ENCODE measurements around the gene MREG.
"Not testable (repeated sequence)": the region's sequence is repeated elsewhere in the genome, so short reads cannot be mapped to it uniquely, and the experiment has no call there.

The MREG gene

GRCh38 chr2:215940645-215941184 lies 72.6 kb downstream of the MREG start:
- H3K4me1 Mint-ChIP-seq (ENCODE audit: low read depth): no peaks in the 10 kb centered on the region
- no peaks in the 10 kb centered on the region for H3K9me3 Mint-ChIP-seq
- H3K36me3 Mint-ChIP-seq (ENCODE audit: low read depth): peaks cover 26% of the 10 kb centered on the region
- no peak overlapping the region for H3K4me3 Mint-ChIP-seq
- no peaks in the 10 kb centered on the region for H3K27me3 Mint-ChIP-seq
- H3K27ac Mint-ChIP-seq: no peak overlapping the region

- H3K36me3 Mint-ChIP-seq (ENCODE audit: low read depth): peaks cover 8% of the 10 kb centered on the region
Measured at GRCh38 chr2:215937190-215937589, 76.2 kb downstream of the MREG start.

GRCh38 chr2:215933151-215933550 lies 80.2 kb downstream of the MREG start:
- H3K4me1 Mint-ChIP-seq (ENCODE audit: low read depth): peaks cover 9% of the 10 kb centered on the region
- no peaks in the 10 kb centered on the region for H3K36me3 Mint-ChIP-seq (ENCODE audit: low read depth)
- no peaks in the 10 kb centered on the region for H3K9me3 Mint-ChIP-seq
- H3K27me3 Mint-ChIP-seq: peaks cover 3% of the 10 kb centered on the region
- H3K4me3 Mint-ChIP-seq: no peak overlapping the region
- H3K27ac Mint-ChIP-seq: no peak overlapping the region

More at GRCh38 chr2:215937190-215937589, 76.2 kb downstream of the MREG start:
- Mint-ChIP-seq H3K4me3 (no peak overlapping the region), H3K27ac (no peak overlapping the region), H3K27me3 (no peaks in the 10 kb centered on the region), H3K9me3 (no peaks in the 10 kb centered on the region), H3K4me1 (ENCODE audit: low read depth) (no peaks in the 10 kb centered on the region)

- H3K27ac Mint-ChIP-seq: no peak overlapping the region
- peaks cover 9% of the 10 kb centered on the region for H3K4me1 Mint-ChIP-seq (ENCODE audit: low read depth)
- no peak overlapping the region for H3K4me3 Mint-ChIP-seq
- no peaks in the 10 kb centered on the region for H3K9me3 Mint-ChIP-seq
- H3K36me3 Mint-ChIP-seq (ENCODE audit: low read depth): no peaks in the 10 kb centered on the region
- peaks cover 3% of the 10 kb centered on the region for H3K27me3 Mint-ChIP-seq
Measured at GRCh38 chr2:215931256-215931903, 82.0 kb downstream of the MREG start.

GRCh38 chr2:215930505-215931253 lies 82.7 kb downstream of the MREG start:
- Mint-ChIP-seq H3K9me3 (no peaks in the 10 kb centered on the region), H3K4me3 (no peak overlapping the region), H3K27ac (no peak overlapping the region), H3K27me3 (peaks cover 3% of the 10 kb centered on the region), H3K4me1 (ENCODE audit: low read depth) (peaks cover 9% of the 10 kb centered on the region), H3K36me3 (ENCODE audit: low read depth) (no peaks in the 10 kb centered on the region)

GRCh38 chr2:215929602-215930335 lies 83.6 kb downstream of the MREG start:
- no peak overlapping the region for H3K4me3 Mint-ChIP-seq
- H3K27ac Mint-ChIP-seq: no peak overlapping the region
- H3K9me3 Mint-ChIP-seq: no peaks in the 10 kb centered on the region
- H3K36me3 Mint-ChIP-seq (ENCODE audit: low read depth): no peaks in the 10 kb centered on the region
- peaks cover 9% of the 10 kb centered on the region for H3K4me1 Mint-ChIP-seq (ENCODE audit: low read depth)
- H3K27me3 Mint-ChIP-seq: peaks cover 6% of the 10 kb centered on the region

GRCh38 chr2:215928086-215928485 lies 85.3 kb downstream of the MREG start:
- Mint-ChIP-seq H3K4me3 (no peak overlapping the region), H3K4me1 (ENCODE audit: low read depth) (peaks cover 9% of the 10 kb centered on the region), H3K27ac (no peak overlapping the region), H3K9me3 (no peaks in the 10 kb centered on the region), H3K36me3 (ENCODE audit: low read depth) (no peaks in the 10 kb centered on the region), H3K27me3 (peaks cover 6% of the 10 kb centered on the region)

- not testable (repeated sequence) for H3K4me1 Mint-ChIP-seq (ENCODE audit: low read depth); H3K27ac Mint-ChIP-seq; H3K27me3 Mint-ChIP-seq; H3K4me3 Mint-ChIP-seq; H3K36me3 Mint-ChIP-seq (ENCODE audit: low read depth); H3K9me3 Mint-ChIP-seq
Measured at GRCh38 chr2:215926992-215927391, 86.4 kb downstream of the MREG start.

GRCh38 chr2:215921895-215922294 lies 91.5 kb downstream of the MREG start:
- Mint-ChIP-seq H3K4me3 (no peak overlapping the region), H3K4me1 (ENCODE audit: low read depth) (peaks cover 4% of the 10 kb centered on the region), H3K27ac (no peak overlapping the region), H3K36me3 (ENCODE audit: low read depth) (no peaks in the 10 kb centered on the region), H3K27me3 (peaks cover 3% of the 10 kb centered on the region), H3K9me3 (no peaks in the 10 kb centered on the region)

GRCh38 chr2:215920244-215921100 lies 92.9 kb downstream of the MREG start:
- no peak overlapping the region for H3K4me3 Mint-ChIP-seq
- no peaks in the 10 kb centered on the region for H3K36me3 Mint-ChIP-seq (ENCODE audit: low read depth)
- no peaks in the 10 kb centered on the region for H3K9me3 Mint-ChIP-seq
- H3K27ac Mint-ChIP-seq: peak overlapping the region; percentile 10
- H3K27me3 Mint-ChIP-seq: peaks cover 4% of the 10 kb centered on the region
- peaks cover 8% of the 10 kb centered on the region for H3K4me1 Mint-ChIP-seq (ENCODE audit: low read depth)

- no peak overlapping the region for H3K4me3 Mint-ChIP-seq
- H3K27me3 Mint-ChIP-seq: peaks cover 4% of the 10 kb centered on the region
- H3K27ac Mint-ChIP-seq: no peak overlapping the region
- H3K36me3 Mint-ChIP-seq (ENCODE audit: low read depth): no peaks in the 10 kb centered on the region
- peaks cover 8% of the 10 kb centered on the region for H3K4me1 Mint-ChIP-seq (ENCODE audit: low read depth)
- no peaks in the 10 kb centered on the region for H3K9me3 Mint-ChIP-seq
Measured at GRCh38 chr2:215919624-215920243, 93.6 kb downstream of the MREG start.

- peaks cover 8% of the 10 kb centered on the region for H3K4me1 Mint-ChIP-seq (ENCODE audit: low read depth)
- H3K27ac Mint-ChIP-seq: no peak overlapping the region
- H3K4me3 Mint-ChIP-seq: no peak overlapping the region
- H3K9me3 Mint-ChIP-seq: no peaks in the 10 kb centered on the region
- no peaks in the 10 kb centered on the region for H3K36me3 Mint-ChIP-seq (ENCODE audit: low read depth)
- H3K27me3 Mint-ChIP-seq: peaks cover 4% of the 10 kb centered on the region
Measured at GRCh38 chr2:215918901-215919599, 94.3 kb downstream of the MREG start.

GRCh38 chr2:215917953-215918620 lies 95.3 kb downstream of the MREG start:
- Mint-ChIP-seq H3K36me3 (ENCODE audit: low read depth) (no peaks in the 10 kb centered on the region), H3K4me1 (ENCODE audit: low read depth) (peaks cover 8% of the 10 kb centered on the region), H3K9me3 (no peaks in the 10 kb centered on the region), H3K27me3 (peaks cover 4% of the 10 kb centered on the region), H3K27ac (no peak overlapping the region), H3K4me3 (no peak overlapping the region)
